ENCODE results near the gene ODAD4.

Gene ODAD4

DNA sequence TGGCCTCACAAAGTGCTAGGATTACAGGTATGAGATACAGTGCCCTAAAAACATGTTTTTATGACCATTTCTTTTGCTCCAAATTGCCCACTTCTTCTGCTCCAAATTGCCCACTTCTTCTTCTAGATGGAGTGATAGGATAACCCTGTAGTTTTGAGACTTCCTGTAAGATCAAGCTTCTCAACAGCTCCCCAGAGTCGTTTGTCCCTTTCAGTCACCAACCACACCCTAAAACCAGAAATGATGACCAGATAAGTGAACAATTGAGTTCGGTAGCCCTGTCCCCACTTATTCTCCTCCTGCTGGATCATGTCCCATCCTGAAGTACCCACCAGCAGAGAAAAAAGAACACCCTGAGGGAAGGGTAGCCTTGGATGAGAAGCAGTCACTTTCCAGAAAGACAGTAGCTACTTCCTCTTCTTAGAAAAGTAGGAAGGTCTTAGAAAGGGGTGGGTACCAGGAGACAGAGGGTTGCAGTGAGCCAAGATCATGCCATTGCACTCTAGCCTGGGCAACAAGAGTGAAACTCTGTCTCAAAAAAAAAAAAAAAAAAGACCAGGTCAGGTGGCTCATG lies 2.5 kb downstream of the ODAD4 start:
- ATAC-seq (ENCODE audit: low read depth) (no peak), DNase-seq (ENCODE audit: low spot score) (no peak)
- H3K9me3 ChIP-seq (ENCODE audit: severe bottlenecking) = no peaks in the 10 kb centered on the region
- TF ChIP-seq, protein P1, sequence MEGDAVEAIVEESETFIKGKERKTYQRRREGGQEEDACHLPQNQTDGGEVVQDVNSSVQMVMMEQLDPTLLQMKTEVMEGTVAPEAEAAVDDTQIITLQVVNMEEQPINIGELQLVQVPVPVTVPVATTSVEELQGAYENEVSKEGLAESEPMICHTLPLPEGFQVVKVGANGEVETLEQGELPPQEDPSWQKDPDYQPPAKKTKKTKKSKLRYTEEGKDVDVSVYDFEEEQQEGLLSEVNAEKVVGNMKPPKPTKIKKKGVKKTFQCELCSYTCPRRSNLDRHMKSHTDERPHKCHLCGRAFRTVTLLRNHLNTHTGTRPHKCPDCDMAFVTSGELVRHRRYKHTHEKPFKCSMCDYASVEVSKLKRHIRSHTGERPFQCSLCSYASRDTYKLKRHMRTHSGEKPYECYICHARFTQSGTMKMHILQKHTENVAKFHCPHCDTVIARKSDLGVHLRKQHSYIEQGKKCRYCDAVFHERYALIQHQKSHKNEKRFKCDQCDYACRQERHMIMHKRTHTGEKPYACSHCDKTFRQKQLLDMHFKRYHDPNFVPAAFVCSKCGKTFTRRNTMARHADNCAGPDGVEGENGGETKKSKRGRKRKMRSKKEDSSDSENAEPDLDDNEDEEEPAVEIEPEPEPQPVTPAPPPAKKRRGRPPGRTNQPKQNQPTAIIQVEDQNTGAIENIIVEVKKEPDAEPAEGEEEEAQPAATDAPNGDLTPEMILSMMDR (IDR thresholded peaks at IDR 0.05; ENCODE audit: poor library complexity, severe bottlenecking) = no peak
- H3K27ac ChIP-seq (ENCODE audit: poor library complexity, severe bottlenecking) = no peak overlapping the region
- no peak overlapping the region for H3K4me3 ChIP-seq (ENCODE audit: severe bottlenecking)
- no peaks in the 10 kb centered on the region for H3K27me3 ChIP-seq (ENCODE audit: insufficient read depth, poor library complexity, severe bottlenecking)
- peaks cover 9% of the 10 kb centered on the region for H3K4me1 ChIP-seq (ENCODE audit: insufficient read depth, poor library complexity, severe bottlenecking)
- no peaks in the 10 kb centered on the region for H3K36me3 ChIP-seq (ENCODE audit: low read depth)

DNA sequence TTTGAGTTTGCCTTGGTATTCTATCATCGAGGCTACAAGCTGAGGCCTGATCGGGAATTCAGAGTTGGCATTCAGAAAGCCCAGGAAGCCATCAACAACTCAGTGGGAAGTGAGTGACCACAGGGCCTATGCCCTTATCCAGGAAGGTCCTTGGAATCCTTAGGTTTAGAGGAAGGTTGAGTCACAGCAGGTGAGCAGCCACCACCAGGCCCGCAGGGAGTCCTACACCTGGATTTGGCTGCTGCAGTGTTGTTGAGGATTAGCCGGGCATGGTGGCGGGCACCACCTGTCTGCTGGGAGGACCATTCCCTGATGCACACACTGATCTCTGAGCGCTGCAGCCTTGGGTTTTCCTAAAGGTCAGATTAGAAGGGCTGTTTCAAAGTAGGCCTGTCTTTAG lies 5.2 kb downstream of the ODAD4 start:
- Histone ChIP-seq H3K27ac (ENCODE audit: poor library complexity, severe bottlenecking) (no peak overlapping the region), H3K27me3 (ENCODE audit: insufficient read depth, poor library complexity, severe bottlenecking) (no peaks in the 10 kb centered on the region), H3K4me3 (ENCODE audit: severe bottlenecking) (no peak overlapping the region), H3K9me3 (ENCODE audit: severe bottlenecking) (no peaks in the 10 kb centered on the region), H3K4me1 (ENCODE audit: insufficient read depth, poor library complexity, severe bottlenecking) (peaks cover 5% of the 10 kb centered on the region), H3K36me3 (ENCODE audit: low read depth) (no peaks in the 10 kb centered on the region)
- ATAC-seq (ENCODE audit: low read depth) (no peak), DNase-seq (ENCODE audit: low spot score) (no peak)
- TF ChIP-seq, protein P1 (IDR thresholded peaks at IDR 0.05; ENCODE audit: poor library complexity, severe bottlenecking) = no peak

DNA sequence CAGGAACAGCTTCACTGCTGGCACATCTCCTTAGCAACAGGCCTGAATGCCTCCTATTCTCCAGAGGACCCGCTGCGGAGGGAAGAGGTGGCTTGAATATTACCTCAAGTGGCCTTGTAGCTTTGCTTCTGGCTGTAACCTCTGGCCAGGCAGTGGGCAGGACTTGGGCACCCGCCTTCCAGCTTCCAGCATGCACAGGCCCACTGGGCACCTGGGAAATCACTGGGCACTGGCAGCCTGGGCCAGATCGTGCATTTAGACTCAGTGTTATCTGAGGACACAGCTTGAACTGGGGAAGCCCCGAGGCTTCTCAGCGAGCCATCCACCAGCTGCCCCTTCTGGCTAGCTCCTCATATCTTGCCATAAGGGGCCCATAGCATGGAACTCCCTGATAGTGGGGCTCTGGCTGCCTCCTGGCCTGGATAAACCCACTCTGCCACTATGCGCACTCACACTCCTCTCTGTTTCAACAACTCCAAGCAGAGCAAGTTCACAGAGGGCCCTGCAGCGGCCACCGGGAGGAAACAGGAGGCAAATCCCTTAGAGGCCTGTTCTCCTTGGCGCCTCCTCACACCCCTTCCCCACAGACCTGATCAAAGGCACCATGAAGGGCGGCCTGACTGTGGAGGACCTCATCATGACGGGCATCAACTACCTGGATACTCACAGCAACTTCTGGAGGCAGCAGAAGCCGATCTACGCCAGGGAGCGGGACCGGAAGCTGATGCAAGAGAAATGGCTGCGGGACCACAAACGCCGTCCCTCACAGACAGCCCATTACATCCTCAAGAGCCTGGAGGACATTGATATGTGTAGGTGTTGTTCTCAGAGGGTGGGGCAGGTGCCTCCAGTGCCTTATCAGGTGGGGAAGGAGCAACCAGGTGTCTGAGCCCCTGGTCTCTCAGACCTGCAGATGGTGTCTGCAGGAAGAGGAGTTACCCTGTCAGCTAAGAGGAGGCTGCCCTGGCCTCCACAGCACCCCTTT lies 7.8 kb downstream of the ODAD4 start:
- Histone ChIP-seq H3K4me3 (ENCODE audit: severe bottlenecking) (no peak overlapping the region), H3K9me3 (ENCODE audit: severe bottlenecking) (no peaks in the 10 kb centered on the region), H3K36me3 (ENCODE audit: low read depth) (no peaks in the 10 kb centered on the region), H3K4me1 (ENCODE audit: insufficient read depth, poor library complexity, severe bottlenecking) (no peaks in the 10 kb centered on the region), H3K27ac (ENCODE audit: poor library complexity, severe bottlenecking) (no peak overlapping the region), H3K27me3 (ENCODE audit: insufficient read depth, poor library complexity, severe bottlenecking) (no peaks in the 10 kb centered on the region)
- ATAC-seq (ENCODE audit: low read depth) (no peak), DNase-seq (ENCODE audit: low spot score) (no peak)
- TF ChIP-seq, protein P1 (IDR thresholded peaks at IDR 0.05; ENCODE audit: poor library complexity, severe bottlenecking) = no peak

- no peak overlapping the region for H3K27ac ChIP-seq (ENCODE audit: poor library complexity, severe bottlenecking)
- H3K4me1 ChIP-seq (ENCODE audit: insufficient read depth, poor library complexity, severe bottlenecking) = no peaks in the 10 kb centered on the region
- TF ChIP-seq, protein P1 (IDR thresholded peaks at IDR 0.05; ENCODE audit: poor library complexity, severe bottlenecking) = no peak
- H3K36me3 ChIP-seq (ENCODE audit: low read depth) = no peaks in the 10 kb centered on the region
- no peaks in the 10 kb centered on the region for H3K27me3 ChIP-seq (ENCODE audit: insufficient read depth, poor library complexity, severe bottlenecking)
- ATAC-seq (ENCODE audit: low read depth) = no peak
- no peaks in the 10 kb centered on the region for H3K9me3 ChIP-seq (ENCODE audit: severe bottlenecking)
- H3K4me3 ChIP-seq (ENCODE audit: severe bottlenecking) = no peak overlapping the region
- DNase-seq (ENCODE audit: low spot score) = no peak
These were observed 8.8 kb downstream of the ODAD4 start for GRCh38 chr17:41939044-41939692.
